ENCODE data around the gene NME3. TPM values are rescaled to one million over a fixed set of nuclear protein-coding genes. Genes with fewer than 3 reads are reported as not detected.

NME3 gene
- total and polyA plus RNA-seq, 2 donors (not counting 3 experiments of a cell fraction or from before 2014, with no cell fraction given) = 38.2 to 74.4 TPM

GRCh38 chr16:1808691-1809090 is 37.3 kb upstream of the NME3 start:
- BruUV-seq (replicated peaks) = no TSS peak
- Histone ChIP-seq H3K4me3 (replicated peaks in 1 of 3; ENCODE audit: insufficient read depth in 1 of 3, low read depth in 1 of 3, low read length in 3 of 3) (no peak overlapping the region), H4K20me1 (replicated peaks; ENCODE audit: control insufficient read depth, extremely low read depth, insufficient read depth, low read length) (no peaks in the 10 kb centered on the region), H3K9me3 (replicated peaks; ENCODE audit: control insufficient read depth, insufficient read depth, low read length) (no peaks in the 10 kb centered on the region), H3K9me1 (replicated peaks; ENCODE audit: control insufficient read depth, extremely low read depth, insufficient read depth, low read length) (no peaks in the 10 kb centered on the region), H3K4me2 (ENCODE audit: insufficient read depth, low read length) (no peak overlapping the region), H2AFZ (ENCODE audit: low read depth, low read length) (no peak overlapping the region), H3K9ac (replicated peaks; ENCODE audit: extremely low read depth, insufficient read depth, low read length) (no peak overlapping the region), H3K36me3 (ENCODE audit: control insufficient read depth in 2 of 2, extremely low read depth in 1 of 2, insufficient read depth in 2 of 2, low read length in 2 of 2) (peaks cover 0 to 27% of the 10 kb centered on the region in 2 experiments), H3K4me1 (ENCODE audit: control insufficient read depth, extremely low read depth, insufficient read depth, low read length) (no peaks in the 10 kb centered on the region), H3K79me2 (ENCODE audit: control insufficient read depth, insufficient read depth, low read length) (no peaks in the 10 kb centered on the region), H3K27me3 (ENCODE audit: control insufficient read depth in 2 of 2, insufficient read depth in 2 of 2, low read length in 2 of 2) (no peaks in the 10 kb centered on the region), H3K27ac (ENCODE audit: insufficient read depth, low read depth, low read length) (no peak overlapping the region)
- FAIRE-seq = no peak
- intact Hi-C loops (cut with micrococcal nuclease) (no loop called here), dilution Hi-C loops (cut with MboI; ENCODE audit: extremely low pct_ligation_motif_present, low sequenced_read_pairs) (no loop called here)
- ChIA-PET CTCF (no interaction called here), POLR2A (no interaction called here)
- TF ChIP-seq POLR2AphosphoS5 (IDR thresholded peaks at IDR 0.05; ENCODE audit: insufficient read depth, low read depth, low read length) (no peak), FOS (IDR thresholded peaks at IDR 0.05; ENCODE audit: borderline replicate concordance, insufficient read depth, low read length) (no peak), POLR2A (IDR thresholded peaks at IDR 0.05; ENCODE audit: low read depth, low read length) (no peak), MYC (IDR thresholded peaks at IDR 0.05; ENCODE audit: low read depth, low read length) (no peak), EZH2 (IDR thresholded peaks at IDR 0.05; ENCODE audit: borderline replicate concordance, low read depth, low read length, severe bottlenecking) (no peak), GATA2 (IDR thresholded peaks at IDR 0.05; ENCODE audit: insufficient read depth, insufficient read length, low read depth, low read length) (no peak), JUN (IDR thresholded peaks at IDR 0.05; ENCODE audit: borderline replicate concordance, insufficient read depth, insufficient read length, low read depth) (no peak)
- TF ChIP-seq, protein P1, sequence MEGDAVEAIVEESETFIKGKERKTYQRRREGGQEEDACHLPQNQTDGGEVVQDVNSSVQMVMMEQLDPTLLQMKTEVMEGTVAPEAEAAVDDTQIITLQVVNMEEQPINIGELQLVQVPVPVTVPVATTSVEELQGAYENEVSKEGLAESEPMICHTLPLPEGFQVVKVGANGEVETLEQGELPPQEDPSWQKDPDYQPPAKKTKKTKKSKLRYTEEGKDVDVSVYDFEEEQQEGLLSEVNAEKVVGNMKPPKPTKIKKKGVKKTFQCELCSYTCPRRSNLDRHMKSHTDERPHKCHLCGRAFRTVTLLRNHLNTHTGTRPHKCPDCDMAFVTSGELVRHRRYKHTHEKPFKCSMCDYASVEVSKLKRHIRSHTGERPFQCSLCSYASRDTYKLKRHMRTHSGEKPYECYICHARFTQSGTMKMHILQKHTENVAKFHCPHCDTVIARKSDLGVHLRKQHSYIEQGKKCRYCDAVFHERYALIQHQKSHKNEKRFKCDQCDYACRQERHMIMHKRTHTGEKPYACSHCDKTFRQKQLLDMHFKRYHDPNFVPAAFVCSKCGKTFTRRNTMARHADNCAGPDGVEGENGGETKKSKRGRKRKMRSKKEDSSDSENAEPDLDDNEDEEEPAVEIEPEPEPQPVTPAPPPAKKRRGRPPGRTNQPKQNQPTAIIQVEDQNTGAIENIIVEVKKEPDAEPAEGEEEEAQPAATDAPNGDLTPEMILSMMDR (IDR thresholded peaks at IDR 0.05; ENCODE audit: extremely low read depth in 1 of 2, insufficient read depth in 1 of 2, low read depth in 1 of 2, low read length in 2 of 2) = no peak
- TF ChIP-seq, protein P2, sequence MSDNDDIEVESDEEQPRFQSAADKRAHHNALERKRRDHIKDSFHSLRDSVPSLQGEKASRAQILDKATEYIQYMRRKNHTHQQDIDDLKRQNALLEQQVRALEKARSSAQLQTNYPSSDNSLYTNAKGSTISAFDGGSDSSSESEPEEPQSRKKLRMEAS (IDR thresholded peaks at IDR 0.05; ENCODE audit: insufficient read depth, insufficient read length) = no peak
- DNase-seq (ENCODE audit: low read depth, low spot score) = no peak

Measured in endothelial cell of umbilical vein (primary cell).